ENCODE data around the gene FSTL4.

The FSTL4 gene

DNA sequence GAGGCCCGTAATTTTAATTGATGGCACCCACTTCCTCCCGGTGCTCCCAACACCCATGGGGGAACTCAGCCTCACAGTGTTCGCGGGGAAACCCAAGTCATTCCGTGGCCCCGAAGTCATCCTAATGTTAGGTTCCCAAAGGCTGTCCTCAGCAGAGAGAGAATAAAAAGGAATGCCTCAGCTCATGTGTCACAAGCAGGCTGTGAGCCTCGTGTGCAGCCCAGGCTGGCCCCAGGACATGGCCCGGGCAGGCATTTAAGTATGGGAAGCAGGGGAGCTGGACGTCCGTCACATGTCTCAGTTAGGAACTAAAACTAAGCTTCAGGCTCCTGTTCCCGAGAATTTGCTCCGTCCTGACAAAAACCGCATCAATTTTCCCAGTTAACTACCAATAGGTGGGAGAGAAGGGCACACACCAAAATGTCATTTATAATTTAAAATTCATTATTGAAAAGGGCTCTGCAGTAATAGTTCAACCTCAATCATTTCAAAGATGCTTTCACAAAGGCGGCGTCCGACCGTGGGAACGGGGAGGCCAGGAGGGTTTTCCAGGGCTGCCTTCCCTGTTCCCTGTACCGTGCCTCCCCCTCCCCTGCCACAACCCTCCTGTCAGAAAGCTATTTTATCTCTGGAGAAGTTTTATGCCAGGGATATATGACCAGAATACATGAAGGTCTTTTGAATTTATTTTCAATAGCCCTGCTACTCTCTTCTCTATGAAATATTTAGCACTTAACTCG is 137.3 kb downstream of the FSTL4 start:
- no peak for DNase-seq

GRCh38 chr5:133473291-133473690 is 139.1 kb downstream of the FSTL4 start:
- no peak for DNase-seq

GRCh38 chr5:133472829-133473228 is 139.5 kb downstream of the FSTL4 start:
- DNase-seq = no peak

GRCh38 chr5:133471699-133472098 is 140.6 kb downstream of the FSTL4 start:
- no peak for DNase-seq

- no peak for DNase-seq
Measured at GRCh38 chr5:133470841-133471240, 141.5 kb downstream of the FSTL4 start.

- DNase-seq = no peak
Measured at GRCh38 chr5:133469846-133470245, 142.5 kb downstream of the FSTL4 start.

DNA sequence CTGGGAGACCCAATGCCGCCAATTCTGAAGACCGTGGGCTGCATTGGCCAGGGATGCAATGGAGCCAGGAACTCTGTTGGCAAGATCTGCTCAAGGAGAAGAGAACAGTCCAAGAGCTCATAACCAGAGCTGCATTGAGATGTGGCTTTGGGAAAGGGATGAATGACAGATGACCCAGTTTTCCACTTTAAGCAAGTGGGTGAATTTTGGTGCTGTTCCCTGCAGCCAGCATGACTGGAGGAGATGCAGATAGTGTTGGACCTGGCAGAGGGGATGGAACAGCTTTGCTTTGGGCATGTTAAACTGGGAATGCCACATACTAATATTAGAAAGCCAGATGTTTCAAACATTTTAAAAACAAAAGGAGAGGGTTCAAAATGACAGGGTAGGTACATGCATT is 143.1 kb downstream of the FSTL4 start:
- no peak for DNase-seq

DNA sequence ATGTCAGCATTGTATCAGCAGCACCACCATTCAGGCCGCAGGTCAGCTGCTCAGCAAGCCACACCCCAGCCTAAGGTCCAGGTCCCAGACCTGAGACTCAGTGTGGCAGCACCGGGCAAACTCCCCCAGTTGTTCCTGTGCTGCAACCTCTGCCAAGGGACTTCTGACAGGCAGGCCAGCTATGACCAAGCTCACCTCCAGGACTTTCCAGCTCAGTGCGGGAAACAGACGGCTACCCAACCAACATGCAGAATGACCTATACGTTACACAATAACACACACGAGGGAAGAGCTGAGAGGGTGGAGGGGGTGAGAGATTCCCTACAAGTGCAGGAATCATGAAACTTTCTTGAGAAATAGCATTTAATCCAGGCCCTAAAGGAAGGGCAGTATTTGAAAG is 143.7 kb downstream of the FSTL4 start:
- DNase-seq = no peak

DNA sequence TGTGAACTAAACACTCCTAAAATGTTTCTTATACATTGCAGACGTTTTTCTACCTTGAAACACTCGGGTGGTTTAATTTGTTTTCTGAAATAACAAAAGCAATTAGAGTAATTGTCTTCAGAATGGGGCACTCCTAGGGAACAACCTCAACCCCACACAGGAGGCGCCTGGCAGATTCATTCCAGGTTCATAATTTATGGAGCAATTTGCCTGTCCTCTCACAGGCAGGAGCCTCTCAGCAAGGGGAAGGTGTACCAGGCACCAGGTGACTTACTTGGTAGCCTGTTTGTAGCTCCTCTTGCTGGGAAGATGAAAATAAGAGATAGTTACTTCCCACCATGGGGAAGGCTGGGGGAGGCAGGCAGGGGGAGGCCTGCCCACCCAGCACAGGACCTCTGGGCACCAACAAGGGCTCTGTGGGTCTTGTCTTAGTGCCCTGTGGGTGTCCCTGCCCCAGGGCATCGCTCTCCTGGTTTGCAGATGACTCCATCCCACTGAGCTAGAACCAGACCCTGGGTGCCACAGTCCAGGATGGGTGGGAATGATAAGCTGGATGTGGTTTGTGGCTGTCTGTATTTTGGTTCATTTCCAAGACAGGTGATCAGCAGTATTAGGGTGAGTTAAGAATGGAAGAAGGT is 144.4 kb downstream of the FSTL4 start:
- DNase-seq = no peak

DNA sequence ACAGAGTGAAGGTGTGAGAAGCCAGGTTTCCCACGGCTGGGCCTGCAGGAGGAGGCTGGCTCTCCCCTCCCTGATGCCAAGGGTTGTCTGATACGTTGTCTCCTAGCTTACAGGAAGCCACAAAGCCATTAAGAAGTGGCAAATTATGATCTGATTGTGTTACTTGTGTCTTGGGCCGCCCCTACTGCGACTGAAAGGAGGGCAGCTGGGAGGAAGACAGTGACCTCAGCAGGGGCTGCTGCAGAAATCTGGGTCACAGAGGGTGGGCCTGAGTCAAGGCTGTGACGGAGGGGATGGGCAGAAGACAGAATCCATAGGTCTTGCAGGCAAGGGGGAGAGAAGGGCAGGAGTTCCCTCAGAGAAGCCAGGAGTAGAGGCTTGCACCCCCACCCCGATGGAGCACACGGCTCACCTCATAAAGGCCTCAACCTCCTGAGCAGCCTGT is 145.0 kb downstream of the FSTL4 start:
- no peak for DNase-seq

- DNase-seq = no peak
Measured at GRCh38 chr5:133466556-133467334, 145.6 kb downstream of the FSTL4 start.

- no peak for DNase-seq
Measured at GRCh38 chr5:133464013-133464412, 148.3 kb downstream of the FSTL4 start.

DNA sequence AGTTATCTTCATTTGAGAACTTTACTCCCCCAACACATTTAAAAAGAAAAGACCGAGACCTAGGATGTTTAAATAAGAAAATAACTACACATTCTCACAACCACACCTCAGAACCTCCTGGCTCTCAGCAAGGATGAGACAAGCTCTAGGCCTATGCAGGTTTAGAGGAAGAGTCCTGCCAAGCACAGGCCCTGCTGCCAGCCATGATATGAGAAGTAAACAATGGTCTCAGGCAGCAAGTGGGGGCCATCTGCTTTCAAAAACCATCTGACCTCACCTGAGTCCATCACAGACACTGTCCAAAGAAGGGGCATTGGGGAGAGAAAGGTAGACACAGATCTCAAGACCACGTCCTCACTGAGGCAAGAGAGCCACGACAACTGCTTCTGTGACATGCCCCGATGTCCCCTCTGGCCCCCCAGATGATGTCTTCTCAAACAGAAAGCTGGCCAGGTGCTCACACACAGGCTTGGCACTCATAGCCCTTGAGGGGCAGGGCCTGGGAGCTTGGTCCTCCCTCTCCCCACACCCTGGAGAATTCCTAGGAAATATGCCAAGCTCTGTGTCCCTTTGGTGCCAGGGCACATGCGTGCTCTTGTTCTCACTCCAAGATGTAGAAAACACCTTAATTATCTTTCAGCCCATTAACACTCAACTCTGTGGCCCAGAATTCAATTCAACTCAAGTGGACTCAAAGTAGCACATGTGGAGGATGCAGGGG is 150.4 kb downstream of the FSTL4 start:
- DNase-seq = no peak

DNA sequence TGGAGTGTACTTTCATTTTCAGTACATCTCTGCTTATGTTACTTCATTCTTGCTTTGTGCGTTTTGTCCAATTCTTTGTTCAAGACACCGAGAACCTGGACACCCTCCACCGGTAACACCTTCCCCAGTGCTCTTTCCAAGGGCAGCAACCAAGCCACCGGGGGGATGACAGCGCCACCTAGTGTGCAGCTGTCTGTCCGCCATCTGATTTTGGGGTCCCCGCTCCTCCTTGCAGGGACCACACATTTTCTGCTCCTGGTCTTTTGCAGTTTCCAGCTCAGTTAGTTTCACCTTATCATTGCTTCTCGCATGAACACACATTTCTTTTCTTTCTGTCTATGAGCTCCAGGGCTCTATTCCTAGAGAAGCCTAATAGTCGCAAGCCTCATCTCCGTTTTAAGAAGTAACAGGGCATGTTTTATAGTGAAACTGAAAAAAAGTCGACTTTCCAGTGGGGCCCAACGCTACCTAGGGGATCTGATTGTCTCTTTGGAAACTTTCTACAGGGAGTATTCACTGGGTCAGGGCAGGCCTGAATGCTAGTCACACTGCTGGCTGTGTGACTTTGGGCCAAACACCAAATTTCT is 152.1 kb downstream of the FSTL4 start:
- DNase-seq = no peak

GRCh38 chr5:133459474-133460160 is 152.7 kb downstream of the FSTL4 start:
- no peak for DNase-seq

DNA sequence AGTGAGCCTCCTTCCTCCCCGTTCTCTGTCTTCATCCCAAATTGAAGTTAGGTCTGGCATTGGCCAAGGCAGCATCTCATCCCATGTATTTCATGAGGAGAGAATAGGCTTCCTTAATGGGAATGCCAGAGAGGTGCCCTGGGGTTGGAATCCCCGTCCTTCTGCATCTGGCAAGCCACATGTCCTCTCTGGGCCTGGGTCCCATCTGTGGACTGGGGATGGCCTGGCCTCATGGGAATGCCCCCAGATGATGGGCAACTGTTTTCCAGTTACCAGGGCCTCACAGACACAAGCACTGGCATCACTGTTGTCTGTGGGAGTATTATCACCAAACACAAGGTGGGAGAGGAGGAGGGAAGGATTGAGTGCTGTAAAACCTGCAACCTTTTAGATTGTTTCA is 153.9 kb downstream of the FSTL4 start:
- DNase-seq = no peak

DNA sequence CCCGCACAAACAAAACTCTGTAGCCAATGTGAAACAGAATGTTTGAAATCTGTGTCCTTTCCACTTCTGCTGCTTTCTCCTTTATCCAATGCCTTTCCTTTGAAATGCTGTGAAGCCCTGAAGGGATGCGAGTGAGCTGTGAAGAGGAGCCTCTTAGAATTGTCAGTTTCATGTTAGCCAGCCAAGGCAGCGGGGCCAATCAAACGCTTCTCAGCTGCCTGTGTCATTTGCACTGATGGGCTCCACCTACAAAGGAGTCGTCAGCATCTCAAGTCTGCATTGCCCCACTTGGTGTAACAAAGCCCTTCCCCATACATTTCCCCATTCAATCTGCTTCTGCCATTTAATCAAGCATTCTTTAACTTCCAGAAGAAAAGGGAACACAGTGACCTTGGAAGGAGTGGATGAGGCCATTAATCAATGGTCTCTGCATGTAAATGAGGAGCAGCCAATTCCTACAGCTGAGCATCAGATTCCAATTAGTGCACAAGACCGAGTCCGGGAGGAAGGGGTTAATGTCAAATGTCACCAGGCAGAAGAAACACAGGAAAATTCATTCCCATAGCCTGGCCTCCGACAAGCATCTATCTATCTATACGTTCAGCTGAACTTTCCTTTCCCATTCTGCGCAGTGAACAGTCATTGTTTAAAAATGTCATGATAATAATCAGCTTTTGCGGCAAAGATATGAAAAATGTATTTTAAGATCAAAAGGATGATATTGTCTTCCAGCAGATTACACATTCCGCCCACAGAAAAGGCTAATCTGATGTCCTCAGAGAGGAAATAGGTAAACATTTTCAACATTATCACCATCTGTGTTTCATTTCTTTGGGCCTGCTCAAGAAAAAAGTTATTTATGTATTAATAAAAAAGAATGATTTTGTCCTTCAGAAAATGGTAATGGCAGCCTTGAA is 154.6 kb downstream of the FSTL4 start:
- no peak for DNase-seq

GRCh38 chr5:133456933-133457402 is 155.4 kb downstream of the FSTL4 start:
- no peak for DNase-seq

DNA sequence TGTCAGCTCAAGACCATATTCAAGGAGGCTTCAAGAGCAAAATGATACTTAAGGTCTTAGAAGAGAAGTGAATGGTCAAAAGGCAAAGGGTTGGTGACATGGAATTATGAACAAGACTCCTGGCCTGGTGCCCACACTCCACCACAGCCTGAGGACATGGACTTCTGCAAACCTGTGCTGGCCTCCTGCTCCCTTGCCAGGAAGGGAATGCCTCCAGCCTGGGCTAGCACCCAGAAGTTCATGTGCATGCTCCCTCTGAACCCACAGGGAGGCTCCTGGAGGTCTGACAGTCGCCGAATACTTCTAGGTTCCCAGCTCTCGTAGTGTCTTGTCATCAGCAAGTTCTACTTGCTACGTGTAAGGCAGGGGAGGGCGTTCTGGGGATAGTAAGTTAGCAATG is 156.7 kb downstream of the FSTL4 start:
- DNase-seq = no peak

DNA sequence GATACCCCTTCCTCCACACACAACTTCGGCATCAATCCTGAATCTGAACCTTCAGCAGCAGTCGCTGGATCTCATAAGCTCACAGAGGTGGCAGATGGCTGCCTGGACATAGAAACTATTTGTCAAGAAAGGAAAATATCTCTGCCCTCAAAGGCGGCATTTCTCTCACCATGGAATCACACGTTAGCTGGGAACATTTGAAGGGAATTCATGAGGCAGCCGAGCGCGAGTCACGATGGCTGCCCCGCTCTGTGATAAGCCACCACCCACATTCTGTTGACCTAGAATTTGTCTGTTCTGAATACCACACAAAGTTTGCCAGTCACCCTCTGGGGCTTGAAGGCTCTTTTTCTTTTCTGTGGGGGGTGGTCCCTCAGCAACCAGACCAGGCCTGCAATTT is 157.9 kb downstream of the FSTL4 start:
- no peak for DNase-seq

- no peak for DNase-seq
Measured at GRCh38 chr5:133453831-133454230, 158.5 kb downstream of the FSTL4 start.

All from NCI-H2171 (cell line).